Measurements from ENCODE around the gene PEX10.

PEX10 gene

DNA sequence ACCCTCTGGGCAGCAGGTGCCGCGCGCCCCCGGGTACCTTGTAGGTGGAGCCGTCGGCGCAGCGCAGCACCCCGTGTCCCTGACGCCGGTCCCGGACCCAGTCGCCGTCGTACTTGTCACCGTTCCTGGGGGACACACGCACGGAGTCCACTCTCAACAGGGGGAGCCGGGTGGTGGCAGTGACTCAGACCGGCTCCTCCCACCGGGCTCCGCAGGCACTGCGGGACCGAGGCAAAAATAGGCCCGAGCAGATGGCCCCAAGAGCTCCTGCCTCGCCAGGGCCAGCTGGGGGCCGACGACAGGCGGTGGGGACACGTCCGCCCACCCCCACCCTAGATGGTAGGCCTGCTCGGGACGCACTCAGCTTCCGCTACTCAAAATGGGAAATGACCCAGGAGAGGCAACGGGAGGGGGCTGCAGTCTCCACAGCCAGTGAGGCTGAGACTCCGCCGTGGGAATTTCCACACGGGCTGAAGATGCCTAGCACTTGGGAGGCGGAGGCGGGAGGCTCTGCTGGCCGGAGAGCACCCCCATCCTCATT lies 27.4 kb downstream of the PEX10 start:
- FAIRE-seq = no peak

DNA sequence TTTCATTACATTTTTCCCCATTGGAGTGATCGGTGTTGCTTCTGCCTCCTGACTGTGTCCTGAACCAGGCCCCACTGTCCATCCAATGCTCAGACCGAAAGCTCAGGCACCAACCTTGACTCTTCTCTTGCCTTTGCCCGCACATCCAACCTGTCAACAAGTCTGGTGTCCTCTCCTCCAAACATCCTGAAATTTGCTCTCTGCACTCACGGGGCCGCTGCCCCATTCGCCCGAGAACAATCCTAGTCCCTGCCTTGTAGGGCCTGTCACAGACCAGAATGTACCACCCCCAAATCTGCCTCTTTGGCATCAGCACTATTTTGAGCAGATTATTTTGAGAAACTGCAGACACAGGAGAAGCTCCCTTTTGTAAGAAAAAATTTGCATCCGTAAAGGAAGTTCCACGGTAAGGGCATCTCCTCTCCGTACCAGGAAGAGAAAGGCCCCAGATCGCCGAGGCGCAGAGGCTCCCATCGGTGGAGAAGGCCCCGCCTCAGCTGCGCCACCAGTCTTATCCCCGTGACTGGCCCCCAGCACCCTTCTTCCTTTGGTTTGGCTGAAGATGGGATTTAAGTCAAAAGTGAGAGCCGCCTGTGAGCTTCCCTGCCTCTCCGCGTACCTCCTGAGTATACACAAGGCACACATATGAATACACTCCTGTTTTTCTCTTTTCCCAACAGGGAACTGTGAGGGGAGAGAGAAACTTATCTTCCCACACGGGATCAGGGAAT lies 28.1 kb downstream of the PEX10 start:
- FAIRE-seq = no peak

GRCh38 chr1:2383576-2383975 lies 28.8 kb downstream of the PEX10 start:
- FAIRE-seq = no peak

- FAIRE-seq = no peak
Observed at GRCh38 chr1:2382621-2383361, 29.6 kb downstream of the PEX10 start.

DNA sequence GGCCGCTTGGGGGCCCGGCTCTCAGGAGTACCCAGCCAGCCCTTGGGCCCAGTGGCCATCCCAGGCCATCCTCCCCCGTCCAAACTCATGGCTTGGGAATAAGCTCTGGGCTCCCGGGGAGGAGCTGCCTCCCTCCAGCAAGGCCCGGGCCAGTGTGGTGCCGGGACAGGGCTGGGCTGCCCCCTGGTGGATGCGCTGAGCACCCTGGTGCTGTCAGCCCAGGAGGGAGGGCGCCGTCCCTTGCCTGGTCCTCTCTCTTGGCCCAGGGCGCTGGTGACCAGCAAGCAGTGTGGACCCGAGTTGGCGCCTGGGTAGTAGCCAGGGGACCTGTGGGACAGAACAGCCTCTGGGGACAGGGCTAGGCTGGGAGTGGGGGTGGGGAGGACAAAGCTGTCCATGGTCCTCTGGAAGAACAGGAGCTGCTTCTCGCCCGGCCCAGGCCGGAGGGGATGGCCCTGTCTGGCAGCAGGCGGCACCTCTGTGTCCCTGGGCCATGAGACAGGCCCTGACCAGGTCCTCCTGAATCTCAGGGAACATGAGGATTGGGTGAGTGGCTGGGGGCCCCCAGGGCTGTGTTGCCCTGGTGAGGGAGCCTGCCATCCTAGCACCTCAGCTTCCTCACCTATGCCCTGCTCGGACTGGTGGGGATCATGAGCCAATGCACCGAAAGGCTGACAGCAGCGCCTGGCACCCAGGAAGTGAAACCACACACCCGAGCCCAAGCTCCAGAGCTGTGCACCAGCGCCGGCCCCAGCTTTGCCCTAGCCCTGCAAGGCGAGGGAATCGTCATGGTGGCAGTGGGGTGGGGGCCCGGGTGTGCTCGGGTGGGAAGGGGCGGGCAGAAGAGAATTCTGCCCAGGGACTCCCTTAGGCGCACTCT lies 30.4 kb downstream of the PEX10 start:
- no peak for FAIRE-seq

DNA sequence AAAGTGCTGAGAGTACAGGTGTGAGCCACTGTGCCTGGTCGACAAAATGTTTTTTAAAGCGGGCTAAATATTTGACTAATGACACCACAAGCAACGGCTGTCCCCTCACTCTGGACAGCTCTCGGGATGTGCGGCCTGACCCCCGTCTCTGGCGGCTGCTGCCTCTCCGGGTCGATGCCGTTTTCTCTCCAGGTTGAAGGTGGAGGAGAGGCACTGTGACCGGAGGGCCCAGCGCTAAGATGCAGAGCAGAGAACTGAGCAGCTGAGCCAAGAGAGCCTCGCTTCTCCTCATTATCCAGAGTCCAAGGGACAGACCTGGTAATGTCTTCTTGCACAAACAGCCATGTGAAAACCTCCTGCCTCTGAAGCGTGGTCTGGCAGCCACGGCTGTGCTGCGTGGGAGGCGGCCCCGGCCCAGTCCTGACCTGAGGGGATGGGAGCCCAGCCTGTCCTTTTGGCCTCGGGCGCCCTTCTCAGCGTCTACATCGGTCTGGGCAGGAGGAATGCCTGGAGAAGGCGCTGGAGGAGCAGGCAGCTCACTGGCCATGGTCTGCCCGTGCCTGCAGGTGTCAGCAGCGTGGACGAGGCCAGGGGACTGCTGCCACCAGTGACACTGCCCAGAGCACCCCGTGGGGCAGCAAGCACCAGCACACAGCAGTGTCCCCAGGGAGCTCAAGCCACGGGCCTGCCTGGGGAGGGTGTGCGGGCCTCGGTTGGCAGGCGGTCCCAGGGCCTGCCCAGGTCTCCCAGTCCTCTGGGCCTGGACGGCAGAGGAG lies 31.4 kb downstream of the PEX10 start:
- FAIRE-seq = no peak

DNA sequence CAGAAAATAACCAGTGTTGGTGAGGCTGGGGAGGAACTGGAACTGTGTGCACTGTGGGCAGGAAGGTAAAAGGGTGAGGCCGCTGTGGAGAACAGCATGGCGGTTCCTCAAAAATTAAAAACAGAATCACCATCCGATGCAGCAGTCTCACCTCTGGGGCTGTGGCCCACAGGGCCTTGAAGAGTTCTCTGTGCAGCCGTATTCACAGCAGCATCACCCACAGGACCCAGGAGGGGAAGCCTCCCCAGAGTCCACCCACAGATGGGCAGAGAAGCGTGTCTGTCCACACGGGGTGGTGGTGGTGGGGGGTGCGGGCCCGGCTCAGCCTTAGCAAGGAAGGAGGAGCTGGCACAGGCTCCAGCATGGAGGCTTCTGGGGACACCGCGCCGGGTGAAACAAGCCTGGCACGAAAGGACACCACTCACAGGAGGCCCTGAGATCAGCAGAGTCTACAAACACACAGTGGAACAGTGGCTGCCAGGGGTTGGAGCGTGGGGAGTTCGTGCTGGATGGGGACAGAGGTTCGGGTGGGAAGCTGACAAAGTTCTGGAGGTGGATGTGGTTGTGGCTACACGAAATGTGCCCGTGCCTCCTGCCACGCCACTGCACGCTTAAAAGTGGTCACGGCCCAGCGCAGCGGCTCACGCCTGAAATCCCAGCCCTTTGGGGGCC lies 32.5 kb downstream of the PEX10 start:
- no peak for FAIRE-seq

GRCh38 chr1:2378956-2379732 lies 33.2 kb downstream of the PEX10 start:
- FAIRE-seq = no peak

DNA sequence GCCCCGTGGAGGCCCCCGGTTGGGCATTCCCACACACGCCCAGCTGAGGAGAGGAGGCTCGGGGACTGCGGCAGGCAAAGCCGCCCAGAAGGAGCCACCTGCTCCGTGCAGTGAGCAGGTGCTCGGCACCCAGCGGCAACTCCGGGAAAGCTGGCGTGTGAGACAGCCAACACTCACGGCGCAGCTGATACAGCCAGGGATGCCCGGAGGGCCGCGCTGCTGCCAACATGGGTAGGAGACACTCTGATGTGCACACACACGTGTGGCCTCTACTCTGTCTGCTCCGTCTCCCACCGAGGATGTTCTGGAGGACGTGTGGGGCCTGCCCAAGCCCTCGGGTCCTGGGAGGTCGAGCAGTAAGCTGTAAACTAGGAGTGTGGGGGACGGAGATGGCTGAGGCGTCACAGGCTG lies 33.9 kb downstream of the PEX10 start:
- no peak for FAIRE-seq

GRCh38 chr1:2377751-2378440 lies 34.5 kb downstream of the PEX10 start:
- no peak for FAIRE-seq

DNA sequence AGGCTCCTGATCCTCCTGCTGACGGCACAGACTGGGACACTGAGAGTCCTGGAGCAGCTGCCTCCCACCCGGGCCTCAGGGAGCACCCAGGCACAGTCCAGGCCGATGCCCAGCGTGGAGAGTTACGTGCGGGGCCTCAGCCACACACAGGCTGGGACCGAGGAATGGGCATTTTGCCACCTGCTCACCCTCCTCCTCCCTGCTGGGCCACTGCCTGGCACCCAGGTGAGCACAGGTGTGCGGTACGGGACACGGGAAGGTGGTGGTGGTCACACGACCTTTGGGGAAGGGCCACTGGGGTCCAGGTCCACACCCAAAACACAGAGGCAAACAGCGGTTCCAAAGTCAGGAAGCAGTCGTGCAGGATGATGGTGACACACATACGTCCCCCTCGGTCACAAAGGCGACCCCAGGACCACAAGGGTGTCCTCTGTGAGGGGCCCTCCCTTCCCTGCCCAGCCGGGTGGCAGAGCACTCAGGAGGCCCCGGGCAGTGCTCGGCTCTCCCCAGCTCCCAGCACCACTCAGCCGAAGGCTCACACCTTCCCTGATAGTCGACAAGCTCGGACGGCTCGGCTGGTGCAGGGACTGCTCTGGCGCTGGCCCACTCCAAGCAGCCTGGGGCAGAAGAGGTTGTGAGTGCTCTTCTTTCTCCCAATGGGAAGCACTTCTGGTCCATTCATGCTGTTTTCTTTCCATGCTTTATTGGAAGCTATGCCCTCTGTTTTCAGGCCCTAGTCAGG lies 35.3 kb downstream of the PEX10 start:
- no peak for FAIRE-seq

GRCh38 chr1:2376261-2376741 lies 36.1 kb downstream of the PEX10 start:
- FAIRE-seq = no peak

GRCh38 chr1:2375923-2376260 lies 36.5 kb downstream of the PEX10 start:
- FAIRE-seq = no peak

DNA sequence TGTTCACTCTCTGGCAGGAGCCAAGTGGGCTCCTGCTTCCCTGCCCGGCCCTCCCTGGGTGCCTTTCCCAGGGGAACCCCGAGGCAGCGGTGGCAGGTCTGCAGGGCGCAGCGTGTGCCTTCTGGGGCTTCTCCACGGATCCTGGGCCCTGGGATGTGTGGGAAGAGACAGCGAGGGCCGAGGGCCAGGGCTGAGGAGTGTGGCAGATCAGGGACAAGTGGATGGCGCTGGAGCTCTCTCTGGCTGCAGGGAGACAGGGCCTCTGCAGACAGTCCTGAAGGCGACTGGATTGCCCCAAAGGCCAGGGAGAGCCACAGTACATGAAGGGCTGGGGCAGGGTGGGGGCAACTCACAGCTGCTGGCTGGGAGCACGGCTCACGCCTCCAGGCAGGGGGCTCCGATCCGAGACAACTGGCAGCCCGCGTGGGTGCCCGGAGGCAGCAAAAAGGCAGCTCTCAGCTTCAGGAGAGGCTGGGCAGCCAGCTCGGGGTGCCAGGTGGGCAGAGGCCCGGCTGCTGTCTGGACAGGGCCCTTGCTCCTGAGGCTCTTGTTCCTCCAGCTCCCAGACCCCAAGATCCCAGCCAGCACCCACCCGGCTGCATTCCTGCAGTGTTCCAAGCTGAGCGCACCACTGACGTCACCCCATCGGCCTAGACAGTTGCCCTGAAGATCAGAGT lies 37.0 kb downstream of the PEX10 start:
- FAIRE-seq = no peak

DNA sequence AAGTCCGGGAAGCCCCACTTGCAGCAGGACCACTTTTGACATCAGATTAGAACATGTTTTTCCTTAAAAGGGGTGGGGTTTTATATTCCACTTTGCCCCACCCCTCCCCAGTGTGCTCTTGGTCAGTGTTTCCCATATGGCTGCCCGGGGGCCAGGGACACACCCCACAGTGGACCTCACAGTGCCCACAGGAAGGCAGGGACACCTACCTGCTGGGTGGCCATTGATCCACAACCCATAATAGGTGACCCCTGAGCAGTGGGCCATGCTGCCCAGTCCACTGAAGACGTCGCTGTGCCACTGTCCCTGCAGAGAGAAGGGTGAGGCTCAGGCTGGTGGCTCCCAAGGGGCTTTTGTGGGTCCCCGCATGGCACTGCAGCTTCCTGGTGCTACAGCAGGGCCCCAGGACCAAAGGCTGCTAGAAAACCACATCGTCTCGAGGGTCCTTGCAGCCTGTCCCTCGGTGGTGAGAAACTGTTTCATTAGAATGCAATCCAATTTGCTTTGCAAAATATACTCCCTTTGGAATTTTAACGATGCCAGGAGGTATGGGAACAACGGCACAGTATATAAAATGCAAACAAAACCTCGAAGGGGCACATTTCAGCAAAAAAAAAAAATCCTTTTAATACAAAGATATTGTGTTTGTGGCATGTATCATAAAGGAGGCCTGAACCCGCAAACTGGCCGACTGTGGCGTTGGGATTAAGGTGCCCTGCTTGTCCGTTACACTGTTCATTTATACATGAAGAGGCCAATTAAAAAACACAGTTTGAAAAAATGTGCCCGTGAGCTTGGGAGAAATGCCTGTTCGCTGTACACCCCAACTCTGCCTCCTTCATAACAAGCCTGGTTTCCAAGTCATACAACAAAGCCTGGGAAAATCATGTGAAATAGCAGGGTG lies 37.9 kb downstream of the PEX10 start:
- no peak for FAIRE-seq

DNA sequence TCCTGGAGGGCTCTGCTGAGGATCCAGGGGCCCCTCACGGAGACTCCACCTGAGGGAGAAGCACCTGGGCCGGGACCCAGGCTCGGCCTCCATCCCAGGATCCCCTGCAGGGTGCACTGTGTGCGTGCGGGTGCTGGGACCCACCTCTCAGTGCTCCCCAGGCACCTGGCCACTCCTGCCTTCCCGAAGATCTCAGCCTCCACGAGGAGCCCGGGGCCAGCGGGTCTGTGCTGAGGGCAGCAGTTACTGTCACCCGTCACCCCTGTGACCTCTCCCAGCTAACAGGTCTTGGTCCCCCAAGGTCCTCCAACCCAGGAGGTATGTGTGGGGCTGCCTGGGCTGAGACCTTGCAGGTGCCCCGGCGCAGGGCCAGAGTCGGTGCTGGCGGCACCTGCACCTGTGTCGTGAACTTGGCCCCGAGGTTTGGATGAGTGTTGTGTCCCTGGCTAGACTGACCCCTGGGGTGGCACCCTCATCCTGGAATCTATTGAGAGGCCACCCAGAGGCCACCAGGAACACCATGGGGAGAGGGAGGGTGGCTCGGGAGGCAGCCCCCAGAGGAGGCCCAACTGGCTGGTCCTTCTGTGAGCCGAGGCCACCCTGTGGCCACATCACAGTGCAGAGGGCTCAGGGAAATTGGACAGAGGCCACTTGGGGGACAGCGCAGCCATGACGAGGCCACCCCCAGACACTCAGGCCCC lies 38.7 kb downstream of the PEX10 start:
- FAIRE-seq = no peak
